Lung microvascular endothelial cell (primary cell): Measurements from ENCODE around the gene SETD4. TPM values are rescaled to one million over a fixed set of nuclear protein-coding genes. Genes with fewer than 3 reads are reported as not detected.
A peak's percentile ranks its signal among the peaks of the same experiment; 100 is the strongest.

Source experiments
- DNase-seq, 2 donors: peaks; one replicate each; pipeline versions ENCODE4 v3.0.0 to v3.0.0-alpha.2; 2010; ENCODE audit warnings: low read depth in 2 of 2
- total RNA-seq: library from RNA; depleted of rRNA; stranded (reverse); fragments of >200 nt; gene quantifications from 2 replicates; pipeline ENCODE4 v1.2.1, GENCODE V29; 2014

Gene SETD4
- total RNA-seq, 1 donor from 2014 or later, result 6.0 TPM

- no peak for DNase-seq
These were observed 12.0 kb downstream of the SETD4 start for GRCh38 chr21:36048357-36048756.

DNA sequence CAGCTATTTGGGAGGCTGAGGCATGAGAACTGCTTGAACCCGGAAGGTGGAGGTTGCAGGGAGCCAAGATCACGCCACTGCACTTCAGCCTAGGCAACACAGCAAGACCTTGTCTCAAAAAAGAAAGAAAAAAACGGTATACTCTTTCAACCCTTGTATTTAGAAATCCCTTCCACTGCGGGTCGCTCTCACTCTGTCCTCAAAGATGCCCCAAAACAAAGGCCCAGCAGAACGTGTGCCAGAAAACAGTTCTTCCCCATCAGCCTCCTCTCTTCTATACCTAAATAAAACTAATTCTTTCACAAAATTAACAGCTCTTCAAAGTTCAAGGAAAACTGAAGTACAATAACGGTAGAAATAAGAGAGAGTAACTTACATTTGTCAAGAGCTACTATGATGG lies 13.2 kb downstream of the SETD4 start:
- no peak for DNase-seq

DNA sequence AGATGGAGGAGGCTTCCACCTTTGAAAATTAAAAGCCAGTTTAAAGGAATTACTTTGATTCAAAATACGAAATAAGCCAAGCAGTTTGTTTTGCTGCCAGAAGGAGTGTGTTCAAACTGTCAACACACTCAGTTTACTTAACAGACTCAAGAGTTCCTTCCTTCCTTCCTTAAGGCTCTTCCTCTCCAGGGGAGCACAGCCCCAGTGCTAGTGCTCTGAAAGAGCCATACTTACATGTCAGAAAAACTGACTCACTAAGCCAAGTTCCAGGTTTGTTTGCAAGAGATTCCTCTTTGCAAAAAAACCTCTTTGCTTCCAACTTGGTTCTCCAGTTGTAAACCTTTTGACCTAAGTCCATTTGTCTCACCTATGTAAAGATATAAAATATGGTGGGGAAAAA lies 14.3 kb downstream of the SETD4 start:
- DNase-seq, result peak in 1 of 2 donors; percentile 62

DNA sequence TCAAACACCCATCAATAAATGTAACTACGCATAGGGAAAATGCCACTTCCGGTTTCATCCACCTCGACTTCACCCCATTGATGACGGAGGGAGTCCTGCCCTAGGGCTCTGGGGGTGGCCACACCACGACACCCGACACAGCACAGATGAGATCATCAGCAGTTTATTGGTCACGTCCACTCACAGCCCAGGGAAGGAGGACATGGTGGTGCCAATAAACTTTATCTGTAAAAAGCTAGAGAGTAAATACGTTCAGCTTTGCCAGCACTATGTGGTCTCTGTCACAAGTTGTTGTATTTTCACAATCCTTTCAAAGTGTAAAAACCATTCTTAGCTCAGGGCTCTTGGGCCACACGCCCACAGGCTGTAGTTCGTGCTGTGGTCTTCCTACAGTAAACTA lies 16.3 kb downstream of the SETD4 start:
- no peak for DNase-seq

DNA sequence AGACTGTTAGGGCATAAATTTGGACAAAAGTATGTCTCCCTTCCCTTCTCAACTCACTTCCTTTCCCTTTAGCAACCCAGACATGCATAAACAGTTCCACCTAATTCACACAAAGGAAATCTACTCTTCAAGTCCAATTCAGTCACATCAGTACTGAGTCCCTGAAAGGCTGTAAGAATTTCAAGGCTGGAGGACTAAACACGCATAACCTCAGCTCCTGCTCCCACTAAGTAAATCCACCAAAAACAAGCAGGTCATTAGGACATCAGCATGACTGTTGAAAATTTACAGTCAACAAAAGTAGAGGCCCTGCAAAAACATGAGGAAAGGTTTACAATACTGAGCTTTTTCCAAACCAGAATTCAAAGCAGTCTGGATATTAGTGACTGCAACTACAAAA lies 18.4 kb downstream of the SETD4 start:
- no peak for DNase-seq

- DNase-seq, result no peak
These were observed 19.9 kb downstream of the SETD4 start for GRCh38 chr21:36040389-36040788.

DNA sequence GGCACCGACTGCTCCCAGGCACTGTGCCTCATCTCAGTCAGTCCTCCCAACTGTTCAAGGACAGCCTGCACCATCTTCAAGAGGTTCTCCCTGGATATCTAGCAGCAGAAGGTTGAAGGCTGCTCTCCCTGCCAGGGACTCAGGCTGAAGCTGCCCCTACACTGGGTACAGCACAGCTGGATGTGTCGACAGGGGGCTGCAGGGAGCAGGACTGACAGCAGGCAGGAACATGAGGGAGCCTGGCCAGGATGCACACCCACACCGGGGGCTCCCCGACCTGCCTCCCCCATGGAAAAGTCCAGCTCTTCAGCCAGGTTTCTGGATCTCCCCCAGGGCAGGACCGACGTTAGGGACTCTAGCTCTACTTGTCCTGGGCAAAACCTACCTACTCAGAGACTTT lies 20.5 kb downstream of the SETD4 start:
- DNase-seq, result no peak

DNA sequence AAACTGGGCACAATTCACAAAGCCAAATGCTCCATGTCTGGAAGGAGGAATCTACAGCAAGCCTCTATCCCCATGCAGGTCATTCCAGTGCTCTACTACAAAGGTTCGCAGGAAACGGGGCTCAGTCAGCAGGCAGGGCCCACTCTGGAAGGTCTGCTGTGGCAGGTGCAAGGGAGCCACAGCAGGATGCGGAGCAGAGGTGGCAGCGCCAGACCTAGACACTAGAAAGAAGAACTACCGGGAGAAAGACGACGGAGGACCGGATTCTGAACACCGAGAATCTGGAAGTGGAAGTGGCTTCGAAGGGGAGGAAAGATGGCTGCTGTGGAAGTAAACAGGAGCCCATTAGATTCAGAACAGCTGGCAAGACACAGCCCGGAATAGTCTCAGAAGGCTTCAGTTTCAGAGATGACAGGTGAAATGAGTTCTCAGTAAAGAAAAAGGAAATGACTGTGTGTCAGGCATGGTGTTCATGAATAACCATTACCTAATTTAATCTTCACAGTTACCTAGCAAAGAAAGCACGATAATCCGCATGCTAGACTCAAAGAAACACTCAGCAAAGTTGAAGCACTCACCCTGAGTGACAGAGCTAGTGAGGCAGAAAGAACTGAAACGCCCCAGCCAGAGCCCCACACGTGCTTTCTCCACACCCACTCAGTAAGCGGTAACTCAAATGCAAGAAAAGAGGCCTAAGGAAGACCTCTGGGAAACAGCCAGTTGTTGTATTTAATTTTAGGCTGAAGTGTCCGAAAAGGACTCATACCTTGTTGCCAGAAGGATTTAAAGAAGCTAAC lies 21.4 kb downstream of the SETD4 start:
- no peak for DNase-seq

DNA sequence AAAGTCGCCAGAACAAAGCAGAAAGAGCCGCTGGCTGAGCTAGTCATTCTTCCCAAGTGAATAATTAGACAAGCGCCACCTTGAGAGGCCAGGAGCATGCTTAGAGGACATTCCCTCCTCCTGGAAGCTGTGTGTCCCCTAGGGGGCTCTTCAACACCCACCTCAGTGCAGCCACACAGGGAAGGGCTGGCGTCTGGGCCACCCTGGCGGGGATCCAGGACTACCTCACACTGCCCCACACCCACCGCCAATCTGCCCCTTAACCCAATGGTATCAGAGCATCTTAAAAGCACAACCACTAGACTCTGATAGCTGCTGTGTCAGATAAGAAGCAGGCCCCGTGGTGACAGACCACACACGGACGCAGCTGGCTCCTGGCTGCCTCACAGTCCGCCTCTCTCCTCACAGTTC lies 24.9 kb downstream of the SETD4 start:
- no peak for DNase-seq

DNA sequence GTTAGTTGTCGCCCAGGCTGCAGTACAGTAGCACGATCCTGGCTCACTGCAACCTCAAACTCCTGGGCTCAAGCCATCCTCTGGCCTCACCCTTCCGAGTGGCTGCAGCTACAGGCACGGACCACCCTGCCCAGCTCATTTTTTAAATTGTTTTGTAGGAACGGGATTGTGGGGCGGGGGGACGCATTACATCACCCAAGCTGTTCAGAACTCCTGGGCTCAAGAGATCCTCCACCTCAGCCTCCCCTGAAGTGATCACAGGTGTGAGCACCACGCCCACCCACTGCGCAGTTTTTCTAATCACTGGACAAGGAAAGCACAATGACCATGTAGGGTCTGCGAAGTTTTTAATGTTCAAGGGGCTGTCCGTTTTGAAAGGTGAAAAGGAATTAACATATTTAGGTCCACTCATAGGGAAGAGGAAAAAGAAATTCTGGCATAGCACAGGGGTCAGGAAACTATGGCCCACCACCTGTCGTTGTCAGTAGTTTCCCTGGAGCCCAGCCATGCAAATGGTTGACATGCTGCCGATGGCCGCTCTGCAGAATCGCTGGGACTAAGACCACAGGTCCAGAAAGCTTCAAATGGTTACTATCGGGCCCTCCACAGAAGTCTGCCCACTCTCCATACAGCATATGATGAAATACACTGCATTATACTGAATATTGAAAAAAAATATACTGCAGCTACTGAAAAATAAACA lies 26.0 kb downstream of the SETD4 start:
- DNase-seq, result no peak

DNA sequence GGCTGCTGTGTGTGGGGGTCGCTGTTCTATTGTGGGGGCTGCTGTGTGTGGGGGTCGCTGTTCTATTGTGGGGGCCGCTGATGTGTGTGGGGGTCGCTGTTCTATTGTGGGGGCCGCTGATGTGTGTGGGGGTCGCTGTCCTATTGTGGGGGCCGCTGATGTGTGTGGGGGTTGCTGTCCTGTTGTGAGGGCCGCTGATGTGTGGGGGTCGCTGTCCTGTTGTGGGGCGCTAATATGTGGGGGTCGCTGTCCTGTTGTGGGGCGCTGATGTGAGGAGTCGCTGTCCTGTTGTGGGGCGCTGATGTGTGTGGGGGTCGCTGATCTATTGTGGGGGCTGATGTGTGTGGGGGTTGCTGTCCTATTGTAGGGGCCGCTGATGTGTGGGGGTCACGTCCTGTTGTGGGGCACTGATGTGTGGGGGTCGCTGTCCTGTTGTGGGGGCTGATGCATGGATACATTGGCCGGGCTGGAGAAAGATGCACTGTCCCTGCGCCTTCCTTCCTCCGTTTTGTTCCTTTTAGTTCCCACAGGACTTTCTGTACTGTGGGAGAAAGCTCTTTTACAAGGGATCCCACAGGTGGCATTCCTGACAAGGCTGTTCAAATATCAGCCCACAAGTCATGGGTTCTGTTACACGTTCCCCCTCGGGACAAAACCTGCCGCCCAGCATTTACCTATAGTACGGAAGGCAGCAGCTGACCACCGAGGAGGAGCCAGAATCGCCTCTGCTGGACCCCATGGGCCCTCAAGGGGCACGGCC lies 27.5 kb downstream of the SETD4 start:
- no peak for DNase-seq

GRCh38 chr21:36030581-36031189 lies 29.6 kb downstream of the SETD4 start:
- no peak for DNase-seq

DNA sequence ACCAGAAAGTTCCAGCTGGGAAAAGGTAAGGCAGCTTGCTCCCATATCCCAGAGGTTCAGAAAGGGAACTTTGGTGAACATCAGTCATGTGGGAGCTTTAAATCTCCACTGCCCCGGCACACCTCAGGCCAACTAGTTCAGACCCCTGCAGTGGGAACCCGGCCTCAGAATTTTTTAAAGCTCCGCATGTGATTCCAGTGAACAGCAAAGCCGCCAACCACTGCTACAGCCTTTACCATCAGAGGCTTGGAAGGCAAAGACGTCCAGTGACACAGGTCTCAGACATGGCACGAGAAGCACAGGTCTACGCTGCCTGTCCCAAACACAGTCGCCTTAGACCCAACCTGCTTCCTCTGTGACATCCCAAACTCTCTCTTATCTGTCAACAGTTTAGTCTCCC lies 31.0 kb downstream of the SETD4 start:
- DNase-seq, result no peak

DNA sequence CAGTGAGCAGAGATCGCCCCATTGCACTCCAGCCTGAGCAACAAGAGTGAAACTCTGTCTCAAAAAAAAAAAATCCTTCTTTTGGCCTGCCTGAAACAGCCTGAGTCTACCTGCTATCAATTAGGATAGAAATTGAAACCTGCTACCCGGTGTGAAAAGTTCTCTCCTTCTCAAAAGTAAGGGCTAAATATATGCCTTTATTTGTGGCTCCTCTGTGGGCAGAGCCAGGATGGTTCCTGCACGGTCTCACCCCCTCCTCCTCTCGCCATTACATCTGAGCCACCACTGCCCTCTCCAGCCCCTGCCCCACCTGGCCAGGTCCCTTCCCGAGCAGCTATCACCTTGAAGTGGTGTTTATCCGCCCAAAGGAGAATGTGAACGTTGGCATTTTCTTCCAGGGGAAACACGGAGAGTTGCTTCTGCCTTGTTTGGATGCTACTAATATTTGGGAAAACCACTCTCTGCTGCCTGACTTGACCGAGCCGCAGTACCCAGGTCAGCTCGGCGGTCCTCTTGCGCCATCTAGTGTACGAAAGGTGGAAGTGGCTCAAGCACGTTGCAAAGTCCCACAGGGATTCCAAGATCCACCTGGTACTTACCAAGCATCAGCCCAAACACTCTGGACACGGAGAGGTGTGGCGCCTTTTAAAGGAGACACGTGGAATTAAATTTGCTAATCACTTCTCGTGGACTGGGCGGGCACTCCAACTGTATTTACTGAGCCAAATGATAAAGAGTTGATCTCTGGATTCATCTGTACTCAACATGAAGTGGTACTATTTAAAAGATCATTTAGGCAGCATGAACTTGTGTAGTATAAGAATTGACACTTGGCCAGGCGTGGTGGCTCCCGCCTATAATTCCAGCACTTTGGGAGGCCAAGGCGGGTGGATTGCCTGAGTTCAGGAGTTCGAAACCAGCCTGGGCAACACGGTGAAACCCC lies 31.9 kb downstream of the SETD4 start:
- DNase-seq, result peak; percentile 73 to 81

GRCh38 chr21:36027347-36027746 lies 33.0 kb downstream of the SETD4 start:
- DNase-seq, result no peak

DNA sequence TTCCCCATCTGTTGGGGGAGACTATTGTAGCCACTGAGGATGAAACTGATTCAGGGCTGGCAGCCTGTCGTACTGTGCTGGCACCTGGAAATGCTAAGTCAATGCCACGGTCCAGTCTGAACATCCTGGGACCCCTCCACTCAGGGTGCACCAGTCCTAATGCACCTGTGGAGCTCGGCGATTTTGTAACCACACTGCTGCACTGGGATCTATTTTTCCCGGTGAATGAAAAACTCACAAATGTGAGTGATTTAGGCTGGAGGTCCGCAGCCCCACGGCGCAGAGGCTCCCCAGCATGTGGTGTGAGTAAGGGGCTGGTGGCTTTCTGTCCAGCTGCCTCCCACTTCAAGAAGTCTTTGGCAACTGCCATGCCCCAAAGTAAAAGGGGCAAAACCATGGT lies 35.5 kb downstream of the SETD4 start:
- no peak for DNase-seq

GRCh38 chr21:36023092-36023480 lies 37.2 kb downstream of the SETD4 start:
- DNase-seq, result no peak

DNA sequence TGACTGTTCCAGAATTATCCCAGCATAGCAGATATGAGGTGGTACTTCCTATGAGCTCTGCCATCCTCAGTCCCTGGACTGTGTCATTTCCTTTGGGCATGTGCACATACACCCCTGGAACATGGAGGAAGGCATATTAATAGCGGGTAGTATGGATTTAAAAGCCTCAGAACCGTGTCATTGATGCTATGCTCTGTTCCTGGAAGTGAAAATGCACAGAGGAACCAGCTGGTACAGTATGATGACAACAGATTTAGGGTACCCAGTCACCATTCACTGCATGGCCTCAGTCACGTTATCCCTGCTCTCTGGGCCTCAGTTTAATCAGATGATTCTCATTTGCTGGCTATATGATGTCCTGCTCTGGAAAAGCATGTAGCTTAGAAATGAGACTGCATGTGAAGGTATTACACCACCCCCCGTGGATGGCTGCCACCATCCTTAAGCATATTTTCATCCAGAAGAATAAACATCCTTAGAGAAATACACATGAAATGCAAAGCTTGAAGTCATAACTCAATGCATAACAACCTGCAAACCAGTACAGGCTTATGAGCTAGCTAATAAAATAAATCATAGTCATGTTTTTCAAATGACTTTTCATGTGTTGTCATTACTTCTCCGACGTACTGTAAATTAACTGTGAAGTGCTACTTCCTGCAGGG lies 37.8 kb downstream of the SETD4 start:
- DNase-seq, result no peak

DNA sequence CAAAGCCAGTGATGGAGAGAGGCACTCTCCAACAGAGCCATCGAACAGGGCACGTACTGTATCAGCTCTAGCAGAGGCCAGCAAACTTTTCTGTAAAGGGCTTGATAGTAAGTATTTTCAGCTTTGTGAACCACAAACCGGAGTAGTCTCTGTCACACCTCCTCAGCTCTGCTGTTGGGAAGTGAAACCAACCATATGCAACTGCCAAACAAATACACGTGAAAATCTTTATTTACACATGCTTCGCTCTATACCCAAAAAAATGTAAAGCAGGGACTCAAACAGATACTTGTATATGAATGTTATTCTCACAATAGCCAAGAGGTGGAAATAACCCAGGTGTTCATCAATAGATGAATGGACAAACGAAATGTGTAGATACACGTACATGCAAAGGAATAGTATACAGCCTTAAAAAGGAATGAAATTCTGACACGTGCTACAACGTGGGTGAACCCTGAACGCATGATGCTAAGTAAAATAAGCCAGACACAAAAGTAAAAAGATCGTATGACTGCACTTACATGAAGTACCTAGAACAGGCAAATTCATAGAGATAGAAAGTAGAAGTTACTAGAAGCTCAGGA lies 39.0 kb downstream of the SETD4 start:
- no peak for DNase-seq

GRCh38 chr21:36015045-36015444 lies 45.3 kb downstream of the SETD4 start:
- no peak for DNase-seq
